ENCODE data around the gene CD320. TPM values are rescaled to one million over a fixed set of nuclear protein-coding genes. Genes with fewer than 3 reads are reported as not detected.
"Not testable (repeated sequence)": the region's sequence is repeated elsewhere in the genome, so short reads cannot be mapped to it uniquely, and the experiment has no call there.

Gene CD320
- total and polyA plus RNA-seq, 7 donors, result 10.2 to 72.6 (median 27.4) TPM

- TF ChIP-seq CTCF (IDR thresholded peaks at IDR 0.05), result no peak
- H3K4me3 ChIP-seq, result no peak overlapping the region
- no peaks in the 10 kb centered on the region for H3K9me3 ChIP-seq
- no peaks in the 10 kb centered on the region for H3K27me3 ChIP-seq
- H3K27ac ChIP-seq, result no peak overlapping the region
- 86% methylated on average over 33 of the region's 33 CpGs for WGBS, 2 donors
- DNase-seq, result peak; percentile 60
- H3K4me1 ChIP-seq, result peaks cover 0 to 30% (median 22%) of the 10 kb centered on the region in 4 donors
- intact Hi-C loops (cut with DNase I), result no loop called here
- H3K36me3 ChIP-seq, result peaks cover 0 to 14% (median 4%) of the 10 kb centered on the region in 4 donors
Observed at GRCh38 chr19:8304841-8305621, 3.1 kb downstream of the CD320 start.

- WGBS, 2 donors, result 65 to 74% methylated on average over 7 of the region's 7 CpGs
- Histone ChIP-seq H3K27ac (no peak overlapping the region), H3K4me3 (no peak overlapping the region), H3K4me1 (peaks cover 0 to 14% (median 8%) of the 10 kb centered on the region in 4 donors), H3K27me3 (no peaks in the 10 kb centered on the region), H3K36me3 (peaks cover 0 to 6% (median 0%) of the 10 kb centered on the region in 4 donors), H3K9me3 (no peaks in the 10 kb centered on the region)
- no peak for TF ChIP-seq POLR2A (IDR thresholded peaks at IDR 0.05)
- no peak for DNase-seq
- intact Hi-C loops (cut with DNase I), result no loop called here
Observed at GRCh38 chr19:8302734-8303133, 5.4 kb downstream of the CD320 start.

- intact Hi-C loops (cut with DNase I), result no loop called here
- TF ChIP-seq EP300 (IDR thresholded peaks at IDR 0.05), result no peak
- TF ChIP-seq POLR2A (IDR thresholded peaks at IDR 0.05), result no peak
- no peak for TF ChIP-seq CTCF (IDR thresholded peaks at IDR 0.05)
- no peak for TF ChIP-seq POLR2AphosphoS5 (IDR thresholded peaks at IDR 0.05)
- WGBS, 2 donors, result 48 to 68% methylated on average over 11 of the region's 11 CpGs
Observed at GRCh38 chr19:8302357-8302691, 5.8 kb downstream of the CD320 start.

GRCh38 chr19:8291337-8291736, 16.8 kb downstream of the CD320 start:
- H3K9me3 ChIP-seq; H3K4me3 ChIP-seq; H3K27ac ChIP-seq; DNase-seq; H3K27me3 ChIP-seq; intact Hi-C loops (cut with DNase I); H3K4me1 ChIP-seq; H3K36me3 ChIP-seq: not testable (repeated sequence)
- WGBS, 2 donors, result no CpG with 5 or more reads among the region's 9 CpGs

More at GRCh38 chr19:8302357-8302691, 5.8 kb downstream of the CD320 start:
- Histone ChIP-seq H3K4me3 (no peak overlapping the region), H3K27ac (no peak overlapping the region), H3K27me3 (no peaks in the 10 kb centered on the region), H3K4me1 (peaks cover 0 to 10% (median 4%) of the 10 kb centered on the region in 4 donors), H3K9me3 (no peaks in the 10 kb centered on the region), H3K36me3 (peaks cover 0 to 6% (median 0%) of the 10 kb centered on the region in 4 donors)
- DNase-seq, result peak; percentile 65

GRCh38 chr19:8276508-8276907, 31.6 kb downstream of the CD320 start:
- intact Hi-C loops (cut with DNase I); H3K4me1 ChIP-seq; DNase-seq; H3K27me3 ChIP-seq; H3K36me3 ChIP-seq; H3K27ac ChIP-seq; H3K9me3 ChIP-seq; H3K4me3 ChIP-seq: not testable (repeated sequence)
- no CpG with 5 or more reads among the region's 9 CpGs for WGBS, 2 donors

GRCh38 chr19:8269724-8270123, 38.4 kb downstream of the CD320 start:
- TF ChIP-seq CTCF (IDR thresholded peaks at IDR 0.05) (no peak), EP300 (IDR thresholded peaks at IDR 0.05) (no peak), POLR2AphosphoS5 (IDR thresholded peaks at IDR 0.05) (no peak), POLR2A (IDR thresholded peaks at IDR 0.05) (no peak)
- intact Hi-C loops (cut with DNase I), result no loop called here
- H3K27ac ChIP-seq, result no peak overlapping the region
- peaks cover 0 to 13% (median 6%) of the 10 kb centered on the region in 4 donors for H3K4me1 ChIP-seq
- no peaks in the 10 kb centered on the region for H3K9me3 ChIP-seq
- peaks cover 0 to 8% (median 0%) of the 10 kb centered on the region in 3 donors for H3K27me3 ChIP-seq
- H3K4me3 ChIP-seq, result peak overlapping the region in 1 of 4 donors; percentile 50
- no peaks in the 10 kb centered on the region for H3K36me3 ChIP-seq
- DNase-seq, result no peak
- WGBS, 2 donors, result 78 to 92% methylated on average over 3 of the region's 3 CpGs

All from sigmoid colon (tissue), 7 donors.